ENCODE results near the gene PTCHD1. TPM values are rescaled to one million over a fixed set of nuclear protein-coding genes. Genes with fewer than 3 reads are reported as not detected.

PTCHD1 gene
- 10 to 100 TPM in 1 of 4 donors, 1 to 10 TPM in 3; 7.8 to 24.8 (median 9.6) TPM for total RNA-seq

DNA sequence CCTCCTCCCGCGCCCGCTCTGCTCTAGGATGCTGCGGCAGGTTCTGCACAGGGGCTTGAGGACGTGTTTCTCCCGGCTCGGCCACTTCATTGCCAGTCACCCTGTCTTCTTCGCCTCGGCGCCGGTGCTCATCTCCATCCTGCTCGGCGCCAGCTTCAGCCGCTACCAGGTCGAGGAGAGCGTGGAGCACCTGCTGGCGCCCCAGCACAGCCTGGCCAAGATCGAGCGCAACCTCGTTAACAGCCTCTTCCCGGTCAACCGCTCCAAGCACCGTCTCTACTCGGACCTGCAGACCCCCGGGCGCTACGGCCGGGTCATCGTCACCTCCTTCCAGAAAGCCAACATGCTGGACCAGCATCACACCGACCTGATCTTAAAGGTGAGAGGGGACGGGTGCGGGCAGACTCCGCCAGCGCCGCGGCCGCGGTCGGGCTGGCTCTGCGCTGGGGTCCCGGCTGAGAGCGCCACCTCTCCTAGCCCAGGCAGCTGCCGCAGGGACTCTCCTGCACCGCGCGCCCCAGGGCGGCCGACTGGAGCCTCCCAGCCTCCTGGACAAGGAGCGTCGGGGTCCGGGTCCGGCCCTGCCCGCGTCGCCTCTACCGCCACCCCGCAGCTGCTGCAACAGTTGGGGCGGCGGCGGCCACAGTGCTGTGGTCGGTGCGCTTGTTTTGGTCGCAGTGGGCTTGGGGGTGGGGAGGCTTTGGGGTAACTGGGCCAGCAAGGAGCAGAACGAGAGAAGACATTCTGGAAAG lies at the start of gene PTCHD1:
TSS of gene PTCHD1 (plus strand) at position 2 of the 752 bp plus-strand sequence. CDS start at position 29, 27 bp downstream.
- Histone ChIP-seq H3K9me3 (no peaks in the 10 kb centered on the region), H3K4me3 (peak within 1 kb of the TSS; percentile 47 to 57), H3K4me1 (peaks cover 0 to 29% (median 0%) of the 10 kb centered on the region in 3 donors), H3K36me3 (no peaks in the 10 kb centered on the region), H3K27ac (peak within 1 kb of the TSS in 3 of 4 donors; percentile 31 to 67 (median 51)), H3K27me3 (peaks cover 25% of the 10 kb centered on the region)
- peak; percentile 35 for ATAC-seq
- TF ChIP-seq POLR2A (IDR thresholded peaks at IDR 0.05): no peak
- no peak for TF ChIP-seq POLR2AphosphoS5 (IDR thresholded peaks at IDR 0.05)
- TF ChIP-seq EP300 (IDR thresholded peaks at IDR 0.05): no peak
- TF ChIP-seq, protein P1, sequence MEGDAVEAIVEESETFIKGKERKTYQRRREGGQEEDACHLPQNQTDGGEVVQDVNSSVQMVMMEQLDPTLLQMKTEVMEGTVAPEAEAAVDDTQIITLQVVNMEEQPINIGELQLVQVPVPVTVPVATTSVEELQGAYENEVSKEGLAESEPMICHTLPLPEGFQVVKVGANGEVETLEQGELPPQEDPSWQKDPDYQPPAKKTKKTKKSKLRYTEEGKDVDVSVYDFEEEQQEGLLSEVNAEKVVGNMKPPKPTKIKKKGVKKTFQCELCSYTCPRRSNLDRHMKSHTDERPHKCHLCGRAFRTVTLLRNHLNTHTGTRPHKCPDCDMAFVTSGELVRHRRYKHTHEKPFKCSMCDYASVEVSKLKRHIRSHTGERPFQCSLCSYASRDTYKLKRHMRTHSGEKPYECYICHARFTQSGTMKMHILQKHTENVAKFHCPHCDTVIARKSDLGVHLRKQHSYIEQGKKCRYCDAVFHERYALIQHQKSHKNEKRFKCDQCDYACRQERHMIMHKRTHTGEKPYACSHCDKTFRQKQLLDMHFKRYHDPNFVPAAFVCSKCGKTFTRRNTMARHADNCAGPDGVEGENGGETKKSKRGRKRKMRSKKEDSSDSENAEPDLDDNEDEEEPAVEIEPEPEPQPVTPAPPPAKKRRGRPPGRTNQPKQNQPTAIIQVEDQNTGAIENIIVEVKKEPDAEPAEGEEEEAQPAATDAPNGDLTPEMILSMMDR (IDR thresholded peaks at IDR 0.05): no peak
- no CpG with 5 or more reads among the region's 64 CpGs for WGBS, 2 donors (ENCODE audit: low coverage in 1 of 2)

DNA sequence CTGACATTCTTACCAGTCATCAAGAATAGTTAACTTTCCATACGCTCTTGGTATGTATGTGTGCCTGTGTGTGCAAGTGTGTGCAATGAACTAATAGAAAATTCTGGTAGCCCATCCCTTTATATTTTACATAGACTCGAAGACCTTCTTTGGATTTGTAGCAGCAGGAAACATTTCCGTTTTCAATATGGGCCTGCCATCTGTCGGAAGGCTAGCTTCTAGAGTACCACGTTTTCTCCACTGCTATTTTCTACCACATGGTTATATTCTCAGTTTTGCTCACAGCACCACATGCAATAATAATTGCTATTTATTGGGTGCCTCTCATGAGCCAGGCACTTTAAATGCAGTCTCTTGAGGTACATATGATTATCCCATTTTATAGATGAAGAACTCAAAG lies 47.9 kb upstream of the PTCHD1 start:
- H3K27ac ChIP-seq: no peak overlapping the region
- H3K36me3 ChIP-seq: no peaks in the 10 kb centered on the region
- 67 to 93% methylated on average over 2 to 4 of the region's 5 CpGs for WGBS, 2 donors (ENCODE audit: low coverage in 1 of 2)
- TF ChIP-seq, protein P1 (IDR thresholded peaks at IDR 0.05): no peak
- TF ChIP-seq POLR2A (IDR thresholded peaks at IDR 0.05) (no peak), POLR2AphosphoS5 (IDR thresholded peaks at IDR 0.05) (no peak), EP300 (IDR thresholded peaks at IDR 0.05) (no peak)
- no peaks in the 10 kb centered on the region for H3K4me1 ChIP-seq
- H3K4me3 ChIP-seq: no peak overlapping the region
- no peak for ATAC-seq
- H3K9me3 ChIP-seq: no peaks in the 10 kb centered on the region
- H3K27me3 ChIP-seq: no peaks in the 10 kb centered on the region

DNA sequence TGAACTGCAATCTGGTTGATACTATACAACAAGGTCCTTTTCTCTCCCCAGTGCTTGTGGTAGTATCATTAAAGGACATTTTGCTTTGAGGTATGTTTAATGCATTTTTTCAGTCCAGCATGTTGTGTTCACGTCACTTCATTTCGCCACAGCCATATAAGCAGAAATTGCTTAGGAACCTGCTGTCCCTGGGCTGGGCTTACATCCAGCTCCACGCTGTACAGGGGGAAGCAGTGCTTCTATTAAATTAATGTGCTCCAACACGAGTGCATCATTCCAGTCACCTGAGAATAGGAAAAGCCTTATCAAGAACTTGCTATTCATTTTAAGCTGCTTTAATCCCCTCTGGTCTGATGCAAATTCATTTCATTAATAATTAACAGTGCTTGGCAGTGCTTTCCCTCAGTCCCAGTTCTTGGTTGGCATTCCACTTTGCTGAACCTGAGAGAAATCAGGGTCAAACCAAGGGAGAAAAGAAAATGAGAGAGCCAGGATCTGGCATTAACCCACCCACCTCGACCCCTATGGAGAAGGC lies 47.4 kb upstream of the PTCHD1 start:
- 55 to 75% methylated on average over 4 of the region's 5 CpGs for WGBS, 2 donors (ENCODE audit: low coverage in 1 of 2)
- no peaks in the 10 kb centered on the region for H3K36me3 ChIP-seq

DNA sequence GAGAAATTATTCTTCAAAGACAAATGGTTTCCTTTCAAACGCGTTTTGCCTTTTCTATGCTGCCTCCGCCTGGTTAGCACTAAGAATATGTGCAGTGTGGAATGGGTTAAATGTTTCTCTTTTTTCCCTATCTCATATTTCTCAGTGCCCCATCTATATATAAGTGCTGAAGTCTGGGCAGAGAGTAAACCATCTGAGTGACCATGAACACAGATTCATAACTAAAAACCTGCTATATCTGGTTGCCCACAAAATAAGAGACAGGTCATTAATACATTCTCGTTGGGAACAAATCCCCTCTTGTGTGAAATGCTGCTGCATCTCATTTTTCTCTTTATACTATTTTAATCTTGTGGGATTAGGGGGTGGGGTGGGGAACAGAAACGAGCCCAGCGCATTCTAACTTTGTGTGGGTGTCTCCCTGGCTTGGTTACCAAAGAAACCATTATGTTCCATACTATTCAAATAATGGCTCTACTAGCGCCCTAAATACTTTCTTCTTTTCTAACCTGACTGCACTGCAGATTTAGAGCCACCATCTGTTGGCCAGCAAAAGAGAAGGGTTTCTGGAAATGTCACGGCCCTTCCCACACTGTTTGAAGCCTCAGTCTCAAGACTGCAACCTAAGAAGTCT lies 42.2 kb upstream of the PTCHD1 start:
- no peaks in the 10 kb centered on the region for H3K9me3 ChIP-seq
- H3K4me1 ChIP-seq: no peaks in the 10 kb centered on the region
- H3K27ac ChIP-seq: no peak overlapping the region
- H3K27me3 ChIP-seq: no peaks in the 10 kb centered on the region
- WGBS, 2 donors (ENCODE audit: low coverage in 1 of 2): 37 to 51% methylated on average over 6 to 8 of the region's 8 CpGs
- TF ChIP-seq POLR2A (IDR thresholded peaks at IDR 0.05) (no peak), EP300 (IDR thresholded peaks at IDR 0.05) (no peak), POLR2AphosphoS5 (IDR thresholded peaks at IDR 0.05) (no peak)
- TF ChIP-seq, protein P1 (IDR thresholded peaks at IDR 0.05): no peak
- no peak for ATAC-seq
- no peak overlapping the region for H3K4me3 ChIP-seq
- H3K36me3 ChIP-seq: no peaks in the 10 kb centered on the region

More for the DNA sequence above, 47.4 kb upstream of the PTCHD1 start:
- Histone ChIP-seq H3K27ac (no peak overlapping the region), H3K4me3 (no peak overlapping the region), H3K27me3 (no peaks in the 10 kb centered on the region), H3K4me1 (no peaks in the 10 kb centered on the region), H3K9me3 (no peaks in the 10 kb centered on the region)
- TF ChIP-seq POLR2AphosphoS5 (IDR thresholded peaks at IDR 0.05): no peak
- TF ChIP-seq POLR2A (IDR thresholded peaks at IDR 0.05): no peak
- TF ChIP-seq, protein P1 (IDR thresholded peaks at IDR 0.05): no peak
- TF ChIP-seq EP300 (IDR thresholded peaks at IDR 0.05): no peak
- no peak for ATAC-seq

Data from gastroesophageal sphincter (tissue), 4 donors.